ENCODE measurements around the gene CXCL16. TPM values are rescaled to one million over a fixed set of nuclear protein-coding genes. Genes with fewer than 3 reads are reported as not detected.

Gene CXCL16
- polyA plus RNA-seq, 2 of the 4 experiments (the other 2 are of a cell fraction), result 10.1 to 13.8 TPM

DNA sequence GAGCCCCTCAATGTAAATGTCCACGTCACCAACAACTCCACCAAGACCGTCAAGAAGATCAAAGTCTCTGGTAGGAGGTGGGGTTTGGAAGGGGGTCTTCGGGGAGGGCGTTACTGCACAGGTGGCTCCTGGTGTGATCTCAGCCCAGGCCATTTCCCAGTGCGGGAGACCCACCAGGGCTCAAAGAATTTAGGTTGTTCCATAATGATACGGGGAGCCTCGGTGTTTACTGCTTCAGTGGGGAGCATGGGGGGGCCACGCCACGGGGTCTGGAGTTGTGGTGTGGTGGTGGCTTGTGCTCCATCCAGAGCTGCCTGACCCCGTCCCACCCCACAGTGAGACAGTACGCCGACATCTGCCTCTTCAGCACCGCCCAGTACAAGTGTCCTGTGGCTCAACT, 21.5 kb downstream of the CXCL16 start:
- CTCF ChIA-PET, result interaction anchor here (0.9 to 8.9 kb wide), 4 partner anchors 9 to 70 kb away, joined by 3 to 57 read pairs (median 37); partner anchors contain the start of genes ARRB2, GLTPD2 and MED11
- ATAC-seq, result no peak
- POLR2A ChIA-PET, result no interaction called here

GRCh38 chr17:4717791-4718190, 21.9 kb downstream of the CXCL16 start:
- WGBS (ENCODE audit: missing lambda C conversion rate), result 88% methylated on average over 17 of the region's 17 CpGs
- H3K4me2 ChIP-seq, result no peak overlapping the region
- peaks cover 52% of the 10 kb centered on the region for H3K4me1 ChIP-seq
- DNase-seq (ENCODE audit: low read depth in 1 of 2, low spot score in 1 of 2) (no peak), ATAC-seq (no peak), FAIRE-seq (no peak)
- ChIA-PET POLR2A (no interaction called here), CTCF (interaction anchor here (5.4 to 6.0 kb wide), 2 partner anchors 13 to 71 kb away, joined by 33 to 41 read pairs; partner anchors contain the start of genes GLTPD2 and MED11)
- TF ChIP-seq EHMT2 (IDR thresholded peaks at IDR 0.05; ENCODE audit: low read depth), result no peak
- TF ChIP-seq MAFK (IDR thresholded peaks at IDR 0.05; ENCODE audit: partially characterized antibody), result no peak
- TF ChIP-seq, protein P1, sequence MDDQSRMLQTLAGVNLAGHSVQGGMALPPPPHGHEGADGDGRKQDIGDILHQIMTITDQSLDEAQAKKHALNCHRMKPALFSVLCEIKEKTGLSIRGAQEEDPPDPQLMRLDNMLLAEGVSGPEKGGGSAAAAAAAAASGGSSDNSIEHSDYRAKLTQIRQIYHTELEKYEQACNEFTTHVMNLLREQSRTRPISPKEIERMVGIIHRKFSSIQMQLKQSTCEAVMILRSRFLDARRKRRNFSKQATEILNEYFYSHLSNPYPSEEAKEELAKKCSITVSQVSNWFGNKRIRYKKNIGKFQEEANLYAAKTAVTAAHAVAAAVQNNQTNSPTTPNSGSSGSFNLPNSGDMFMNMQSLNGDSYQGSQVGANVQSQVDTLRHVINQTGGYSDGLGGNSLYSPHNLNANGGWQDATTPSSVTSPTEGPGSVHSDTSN (IDR thresholded peaks at IDR 0.05), result no peak
- TF ChIP-seq ZC3H11A (IDR thresholded peaks at IDR 0.05), result no peak
- no peak for TF ChIP-seq FOSL2 (IDR thresholded peaks at IDR 0.05)
- TF ChIP-seq FOSL2 (CRISPR knock-in tag; IDR thresholded peaks at IDR 0.05), result no peak
- no peak for TF ChIP-seq MYC (IDR thresholded peaks at IDR 0.05; ENCODE audit: borderline replicate concordance, low read length)
- no peak for TF ChIP-seq CBX8 (IDR thresholded peaks at IDR 0.05)
- TF ChIP-seq, protein P2, sequence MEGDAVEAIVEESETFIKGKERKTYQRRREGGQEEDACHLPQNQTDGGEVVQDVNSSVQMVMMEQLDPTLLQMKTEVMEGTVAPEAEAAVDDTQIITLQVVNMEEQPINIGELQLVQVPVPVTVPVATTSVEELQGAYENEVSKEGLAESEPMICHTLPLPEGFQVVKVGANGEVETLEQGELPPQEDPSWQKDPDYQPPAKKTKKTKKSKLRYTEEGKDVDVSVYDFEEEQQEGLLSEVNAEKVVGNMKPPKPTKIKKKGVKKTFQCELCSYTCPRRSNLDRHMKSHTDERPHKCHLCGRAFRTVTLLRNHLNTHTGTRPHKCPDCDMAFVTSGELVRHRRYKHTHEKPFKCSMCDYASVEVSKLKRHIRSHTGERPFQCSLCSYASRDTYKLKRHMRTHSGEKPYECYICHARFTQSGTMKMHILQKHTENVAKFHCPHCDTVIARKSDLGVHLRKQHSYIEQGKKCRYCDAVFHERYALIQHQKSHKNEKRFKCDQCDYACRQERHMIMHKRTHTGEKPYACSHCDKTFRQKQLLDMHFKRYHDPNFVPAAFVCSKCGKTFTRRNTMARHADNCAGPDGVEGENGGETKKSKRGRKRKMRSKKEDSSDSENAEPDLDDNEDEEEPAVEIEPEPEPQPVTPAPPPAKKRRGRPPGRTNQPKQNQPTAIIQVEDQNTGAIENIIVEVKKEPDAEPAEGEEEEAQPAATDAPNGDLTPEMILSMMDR (IDR thresholded peaks at IDR 0.05), result no peak
- no peak for TF ChIP-seq HDAC2 (IDR thresholded peaks at IDR 0.05)
- no peak for TF ChIP-seq E2F6 (IDR thresholded peaks at IDR 0.05; ENCODE audit: borderline replicate concordance, low read depth)
- TF ChIP-seq CEBPB (IDR thresholded peaks at IDR 0.05), result no peak
- TF ChIP-seq, protein P3, sequence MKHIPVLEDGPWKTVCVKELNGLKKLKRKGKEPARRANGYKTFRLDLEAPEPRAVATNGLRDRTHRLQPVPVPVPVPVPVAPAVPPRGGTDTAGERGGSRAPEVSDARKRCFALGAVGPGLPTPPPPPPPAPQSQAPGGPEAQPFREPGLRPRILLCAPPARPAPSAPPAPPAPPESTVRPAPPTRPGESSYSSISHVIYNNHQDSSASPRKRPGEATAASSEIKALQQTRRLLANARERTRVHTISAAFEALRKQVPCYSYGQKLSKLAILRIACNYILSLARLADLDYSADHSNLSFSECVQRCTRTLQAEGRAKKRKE (CRISPR knock-in tag; IDR thresholded peaks at IDR 0.05; ENCODE audit: low read depth), result no peak
- no peak for TF ChIP-seq ZNF302 (CRISPR knock-in tag; IDR thresholded peaks at IDR 0.05)
- no peak for TF ChIP-seq CHD4 (IDR thresholded peaks at IDR 0.05; ENCODE audit: borderline replicate concordance)
- TF ChIP-seq RCOR1 (IDR thresholded peaks at IDR 0.05; ENCODE audit: low read depth, low read length), result no peak
- no peak for TF ChIP-seq SMC3 (IDR thresholded peaks at IDR 0.05)
- TF ChIP-seq HOXB5 (CRISPR knock-in tag; IDR thresholded peaks at IDR 0.05), result no peak
- TF ChIP-seq NFE2L2 (conservative IDR thresholded peaks at IDR 0.05; ENCODE audit: low read length), result no peak
- TF ChIP-seq POLR2A (IDR thresholded peaks at IDR 0.05; ENCODE audit: low read length), result no peak
- TF ChIP-seq JUNB (IDR thresholded peaks at IDR 0.05), result no peak
- H3K27ac ChIP-seq, result peak overlapping the region; percentile 15 to 85; a peak in 4 of 6 replicates
- H3K9me3 ChIP-seq, result no peaks in the 10 kb centered on the region
- H3K4me3 ChIP-seq, result no peak overlapping the region

More for the DNA sequence above, 21.5 kb downstream of the CXCL16 start:
- Histone ChIP-seq H3K9me3 (no peaks in the 10 kb centered on the region), H3K4me2 (no peak overlapping the region), H3K4me3 (no peak overlapping the region), H3K4me1 (peaks cover 56% of the 10 kb centered on the region), H3K27ac (peak overlapping the region; percentile 85 to 90; a peak in 4 of 6 replicates)
- no peak for DNase-seq (ENCODE audit: low read depth in 1 of 2, low spot score in 1 of 2)
- TF ChIP-seq CHD4 (IDR thresholded peaks at IDR 0.05; ENCODE audit: borderline replicate concordance), result no peak
- TF ChIP-seq CBX8 (IDR thresholded peaks at IDR 0.05), result no peak
- no peak for TF ChIP-seq JUNB (IDR thresholded peaks at IDR 0.05)
- no peak for TF ChIP-seq TP53 (CRISPR knock-in tag; IDR thresholded peaks at IDR 0.05)
- TF ChIP-seq MAX (IDR thresholded peaks at IDR 0.05), result no peak
- WGBS (ENCODE audit: missing lambda C conversion rate), result 94% methylated on average over 13 of the region's 13 CpGs
- FAIRE-seq, result no peak
